Skin of body (tissue), 2 donors: ENCODE measurements around the gene LHFPL2. TPM values are rescaled to one million over a fixed set of nuclear protein-coding genes. Genes with fewer than 3 reads are reported as not detected.

Experiments
- DNase-seq: peaks from one replicate; lab custom pipeline; 2025; lab: John Stamatoyannopoulos, UW
- total RNA-seq: library from RNA; depleted of rRNA; stranded (reverse); fragments of >200 nt; gene quantifications from one replicate; pipeline ENCODE4 v1.2.3, GENCODE V29; 2014

Gene LHFPL2
- total RNA-seq, 1 donor from 2014 or later, result 75.7 TPM

- DNase-seq, result no peak
These were observed 77.9 kb downstream of the LHFPL2 start for GRCh38 chr5:78570646-78571045.

DNA sequence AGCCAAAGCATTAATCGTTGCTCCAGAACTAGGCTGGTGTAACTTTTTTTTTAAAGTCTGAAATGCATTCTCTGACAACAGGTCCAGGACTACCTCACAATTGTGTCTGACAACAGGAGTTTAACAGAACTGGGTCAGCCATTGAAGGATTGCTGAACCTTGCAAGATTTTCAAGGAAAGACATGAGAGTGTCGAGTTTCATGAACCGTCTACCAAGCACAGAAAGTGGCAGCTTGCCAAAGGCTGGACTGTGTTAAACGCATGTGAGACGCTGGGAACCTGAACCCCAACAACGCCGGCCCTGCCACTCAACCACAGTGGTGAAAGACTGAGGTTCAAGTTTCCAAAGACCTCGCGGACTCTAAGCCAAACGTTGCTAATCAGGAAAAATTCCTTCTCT is 79.1 kb downstream of the LHFPL2 start:
- no peak for DNase-seq

- DNase-seq, result no peak
These were observed 79.9 kb downstream of the LHFPL2 start for GRCh38 chr5:78568676-78569075.

GRCh38 chr5:78568212-78568611 is 80.4 kb downstream of the LHFPL2 start:
- no peak for DNase-seq

GRCh38 chr5:78567617-78568016 is 81.0 kb downstream of the LHFPL2 start:
- DNase-seq, result no peak

DNA sequence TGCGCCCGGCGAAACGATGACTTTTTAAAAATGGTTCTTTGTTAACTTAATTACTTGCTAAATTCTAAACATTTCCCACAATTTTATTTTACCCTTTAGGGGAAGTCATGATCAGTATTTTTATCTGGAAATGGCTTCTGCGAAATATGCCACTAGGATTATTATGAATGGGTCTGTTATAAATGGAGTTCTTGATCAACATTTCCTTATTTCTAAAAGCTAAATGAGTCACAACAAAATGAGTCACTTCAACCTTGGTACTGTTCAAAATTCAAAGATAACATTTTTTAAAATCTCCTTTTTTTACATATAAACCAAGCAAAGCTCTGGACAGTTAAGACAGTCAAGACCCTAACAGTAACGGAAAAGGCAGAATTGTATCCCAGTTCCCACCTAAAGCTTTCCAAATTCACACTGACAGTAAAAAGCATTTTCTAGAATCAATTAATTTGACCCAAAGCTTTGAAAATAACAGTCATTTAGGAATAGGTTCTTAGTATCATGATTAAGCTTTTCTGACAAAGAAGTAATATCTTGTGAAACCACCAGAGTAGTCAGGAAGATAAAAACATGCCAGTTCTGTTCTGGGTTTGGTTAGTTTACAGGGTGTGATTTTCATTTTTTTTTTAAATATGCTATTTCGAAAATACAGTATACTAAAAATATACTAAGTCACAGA is 81.7 kb downstream of the LHFPL2 start:
- DNase-seq, result no peak

DNA sequence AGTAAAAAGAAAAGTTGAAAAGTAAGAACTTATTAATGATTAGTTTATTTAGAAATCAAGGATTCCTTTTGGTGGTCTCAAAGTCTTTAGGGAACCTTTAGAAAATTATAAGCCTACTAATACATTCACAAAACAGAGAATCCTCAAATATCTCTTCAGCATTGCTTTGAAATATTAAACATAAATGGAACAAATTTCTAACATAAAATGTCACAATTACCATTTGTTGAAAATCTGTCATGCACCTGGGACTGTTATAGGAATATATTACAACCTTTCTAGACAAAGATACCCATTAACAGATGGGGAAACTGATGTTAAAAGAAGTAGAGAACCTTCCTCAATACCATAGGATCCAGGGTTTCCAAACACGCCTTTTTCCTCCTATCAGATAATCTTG is 83.2 kb downstream of the LHFPL2 start:
- DNase-seq, result no peak

- DNase-seq, result no peak
These were observed 85.0 kb downstream of the LHFPL2 start for GRCh38 chr5:78563621-78564020.

- DNase-seq, result no peak
These were observed 85.8 kb downstream of the LHFPL2 start for GRCh38 chr5:78562714-78563330.

- no peak for DNase-seq
These were observed 86.6 kb downstream of the LHFPL2 start for GRCh38 chr5:78562001-78562400.

DNA sequence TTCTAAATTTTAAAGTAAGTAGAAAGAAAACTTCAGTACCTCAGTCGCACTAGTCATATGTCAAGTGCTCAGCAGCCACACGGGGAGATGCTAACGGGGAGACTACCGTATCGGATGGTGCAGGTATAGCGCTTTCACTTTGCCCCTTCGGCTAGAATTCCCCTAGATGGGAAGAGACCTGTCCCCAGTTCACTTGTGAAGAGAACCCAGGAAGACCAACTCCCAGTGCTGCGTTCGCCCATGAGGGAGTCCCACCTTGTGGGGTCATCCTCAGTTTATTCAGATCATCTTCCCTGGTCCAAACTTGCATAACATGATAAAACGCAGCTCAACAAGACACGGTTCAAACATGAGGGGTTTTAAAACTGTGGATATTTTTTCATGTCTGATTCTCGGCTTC is 87.3 kb downstream of the LHFPL2 start:
- DNase-seq, result no peak

- DNase-seq, result no peak
These were observed 88.3 kb downstream of the LHFPL2 start for GRCh38 chr5:78560000-78560855.

DNA sequence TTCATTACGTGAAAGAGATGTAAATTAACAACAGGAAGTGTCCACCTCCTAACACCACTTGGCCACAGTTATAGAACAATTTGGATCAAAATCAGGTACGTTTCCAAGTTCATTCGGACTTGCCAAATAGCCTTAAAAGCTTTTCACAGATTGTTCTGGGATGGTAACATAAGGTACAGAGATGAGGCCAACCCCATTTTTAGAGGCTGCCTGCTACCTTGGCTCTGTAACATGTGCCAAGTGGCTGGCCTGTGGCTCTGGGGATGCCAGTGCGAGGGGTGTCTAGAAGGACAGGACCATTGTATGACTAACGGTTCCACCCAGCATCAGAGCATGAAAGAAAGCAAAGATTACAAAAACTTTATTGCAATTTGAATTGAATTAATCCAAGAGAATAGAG is 91.0 kb downstream of the LHFPL2 start:
- DNase-seq, result no peak

DNA sequence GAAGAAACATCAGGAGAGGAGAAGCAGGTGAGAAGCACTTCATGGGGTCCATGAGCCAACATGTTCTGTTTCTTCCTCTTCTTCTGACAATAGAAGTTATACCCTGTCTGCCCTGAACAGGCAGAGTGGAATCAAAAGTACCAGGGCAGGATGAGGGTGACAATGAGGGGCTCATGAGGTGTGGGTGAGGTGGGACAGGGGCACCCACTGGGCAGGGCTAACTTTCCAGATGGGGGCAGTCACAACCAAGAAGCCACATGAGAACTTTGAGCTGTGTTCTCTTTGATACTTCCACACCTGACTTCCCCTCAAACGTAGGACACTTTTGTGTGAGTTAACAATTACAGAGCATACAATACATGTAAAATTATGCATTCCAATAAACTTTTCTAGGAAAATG is 92.7 kb downstream of the LHFPL2 start:
- DNase-seq, result no peak

DNA sequence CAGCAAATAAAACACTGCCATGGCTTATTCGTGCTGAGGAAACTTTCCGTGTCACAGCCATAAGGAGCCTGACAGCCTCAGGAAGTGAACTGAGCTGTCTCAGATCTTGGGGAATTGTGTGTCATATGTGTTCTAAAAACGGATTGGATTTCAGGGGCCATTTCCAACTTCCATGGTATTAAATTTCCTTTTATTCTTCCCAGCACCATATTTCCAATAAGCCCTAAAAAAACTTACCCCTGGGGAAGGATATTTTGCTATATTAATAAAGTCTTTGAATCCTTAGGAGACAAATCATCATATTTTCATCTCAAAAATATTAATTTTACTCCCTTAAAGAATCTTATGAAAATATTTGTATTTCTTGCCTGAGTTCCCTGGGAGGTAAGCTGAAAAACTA is 93.9 kb downstream of the LHFPL2 start:
- DNase-seq, result peak; percentile 46

- no peak for DNase-seq
These were observed 94.8 kb downstream of the LHFPL2 start for GRCh38 chr5:78553580-78554353.

- DNase-seq, result no peak
These were observed 95.7 kb downstream of the LHFPL2 start for GRCh38 chr5:78552729-78553342.

- no peak for DNase-seq
These were observed 97.7 kb downstream of the LHFPL2 start for GRCh38 chr5:78550891-78551290.

DNA sequence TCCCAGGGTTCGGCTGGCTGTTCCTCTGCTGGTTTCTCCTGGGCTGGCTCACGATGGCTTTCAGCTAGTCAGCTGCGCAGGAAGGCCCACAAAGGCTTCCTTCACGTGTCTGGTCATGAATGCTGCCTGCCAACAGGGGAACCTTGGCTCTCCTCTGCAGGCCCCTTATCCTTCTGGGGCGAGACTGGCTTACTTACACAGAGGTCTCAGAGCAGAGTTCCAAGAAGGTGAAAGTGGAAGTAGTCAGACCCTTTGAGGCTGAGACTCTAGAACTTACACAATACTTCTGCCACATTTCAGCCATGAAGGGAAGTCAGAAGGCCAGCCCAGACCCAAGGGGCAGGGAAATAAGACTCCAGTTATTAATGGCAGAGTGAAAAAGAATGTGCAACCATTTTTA is 99.5 kb downstream of the LHFPL2 start:
- peak; percentile 32 for DNase-seq

DNA sequence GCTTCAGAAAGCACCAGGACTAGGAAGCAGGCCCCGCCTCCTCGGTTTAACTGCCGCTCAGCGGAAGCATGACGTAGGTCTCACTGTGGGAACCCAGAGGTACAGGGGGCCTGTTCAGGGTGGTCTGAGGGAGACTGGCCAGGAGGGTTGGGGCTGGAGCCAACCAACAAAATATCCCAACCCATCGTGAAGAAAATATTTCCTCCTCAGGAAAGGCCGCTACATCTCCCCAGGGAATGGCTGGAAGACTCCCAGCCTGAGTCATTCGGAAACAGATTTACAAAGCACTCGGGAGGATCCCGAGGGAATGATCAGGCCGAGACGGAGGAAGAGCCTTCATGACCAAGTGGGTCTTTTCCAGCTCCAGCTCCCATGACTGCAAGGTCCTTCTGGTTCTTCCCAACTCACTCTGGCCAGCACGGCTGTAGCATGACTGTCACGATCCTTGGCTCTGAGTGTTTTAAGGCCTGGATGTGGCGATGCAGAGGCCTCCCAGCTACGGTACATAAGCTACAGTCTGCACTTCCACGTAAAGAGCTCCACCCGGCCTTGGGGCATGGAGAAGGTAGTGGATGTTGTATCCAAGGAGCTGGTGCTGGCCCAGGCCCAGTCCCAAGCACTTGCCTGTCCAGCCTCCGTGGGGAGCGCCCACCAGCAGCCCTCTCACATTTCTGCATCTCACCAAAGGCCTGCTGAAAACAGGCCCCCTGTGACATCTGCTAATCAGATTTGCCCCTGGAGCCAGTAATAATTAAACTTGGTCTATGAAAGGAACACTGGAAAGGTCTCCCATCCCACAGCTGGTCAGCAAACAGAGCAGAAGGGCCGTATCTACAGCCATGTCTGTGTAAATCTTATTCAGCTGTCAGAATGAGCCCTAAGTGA is 100.6 kb downstream of the LHFPL2 start:
- peak; percentile 94 for DNase-seq
